LNCaP clone FGC (cell line): ENCODE measurements around the gene SFN.
A peak's percentile ranks its signal among the peaks of the same experiment; 100 is the strongest.
"Not testable (repeated sequence)": the region's sequence is repeated elsewhere in the genome, so short reads cannot be mapped to it uniquely, and the experiment has no call there.

Experiments
- DNase-seq: peaks from one replicate; pipeline ENCODE4 v3.0.0-alpha.2; 2011; ENCODE audit warnings: low read depth
- H3K4me3 ChIP-seq: 2 replicates; pipeline ENCODE4 v1.5.1; 2011; ENCODE audit warnings: mild to moderate bottlenecking, low read depth, low read length, control low read depth
- CTCF ChIP-seq: IDR thresholded peaks from 2 replicates; pipeline ENCODE4 v1.5.1; 2012; ENCODE audit warnings: mild to moderate bottlenecking; ENCODE audit not compliant: control insufficient read depth, insufficient read depth; ENCODE audit errors: extremely low read depth

Gene SFN

GRCh38 chr1:26864610-26865480 lies 1.9 kb downstream of the SFN start:
- peak; percentile 90 for DNase-seq
- H3K4me3 ChIP-seq: peak overlapping the region; percentile 78
- TF ChIP-seq CTCF: no peak

GRCh38 chr1:26873097-26873496 lies 10.1 kb downstream of the SFN start:
- not testable (repeated sequence) for H3K4me3 ChIP-seq, DNase-seq

- H3K4me3 ChIP-seq: no peak overlapping the region
- no peak for TF ChIP-seq CTCF
- no peak for DNase-seq
These were observed 11.9 kb downstream of the SFN start for GRCh38 chr1:26874896-26875295.

- no peak overlapping the region for H3K4me3 ChIP-seq
- DNase-seq: no peak
- no peak for TF ChIP-seq CTCF
These were observed 14.4 kb downstream of the SFN start for GRCh38 chr1:26877326-26877725.

- TF ChIP-seq CTCF: no peak
- H3K4me3 ChIP-seq: no peak overlapping the region
- no peak for DNase-seq
These were observed 16.8 kb downstream of the SFN start for GRCh38 chr1:26879793-26880192.

- not testable (repeated sequence) for H3K4me3 ChIP-seq, DNase-seq
These were observed 18.7 kb downstream of the SFN start for GRCh38 chr1:26881611-26882010.

GRCh38 chr1:26882696-26883463 lies 19.9 kb downstream of the SFN start:
- H3K4me3 ChIP-seq: no peak overlapping the region
- TF ChIP-seq CTCF: no peak
- no peak for DNase-seq
